ENCODE measurements around the gene ONECUT3. TPM values are rescaled to one million over a fixed set of nuclear protein-coding genes. Genes with fewer than 3 reads are reported as not detected.

The ONECUT3 gene
- total and polyA plus RNA-seq, 4 donors = not detected

DNA sequence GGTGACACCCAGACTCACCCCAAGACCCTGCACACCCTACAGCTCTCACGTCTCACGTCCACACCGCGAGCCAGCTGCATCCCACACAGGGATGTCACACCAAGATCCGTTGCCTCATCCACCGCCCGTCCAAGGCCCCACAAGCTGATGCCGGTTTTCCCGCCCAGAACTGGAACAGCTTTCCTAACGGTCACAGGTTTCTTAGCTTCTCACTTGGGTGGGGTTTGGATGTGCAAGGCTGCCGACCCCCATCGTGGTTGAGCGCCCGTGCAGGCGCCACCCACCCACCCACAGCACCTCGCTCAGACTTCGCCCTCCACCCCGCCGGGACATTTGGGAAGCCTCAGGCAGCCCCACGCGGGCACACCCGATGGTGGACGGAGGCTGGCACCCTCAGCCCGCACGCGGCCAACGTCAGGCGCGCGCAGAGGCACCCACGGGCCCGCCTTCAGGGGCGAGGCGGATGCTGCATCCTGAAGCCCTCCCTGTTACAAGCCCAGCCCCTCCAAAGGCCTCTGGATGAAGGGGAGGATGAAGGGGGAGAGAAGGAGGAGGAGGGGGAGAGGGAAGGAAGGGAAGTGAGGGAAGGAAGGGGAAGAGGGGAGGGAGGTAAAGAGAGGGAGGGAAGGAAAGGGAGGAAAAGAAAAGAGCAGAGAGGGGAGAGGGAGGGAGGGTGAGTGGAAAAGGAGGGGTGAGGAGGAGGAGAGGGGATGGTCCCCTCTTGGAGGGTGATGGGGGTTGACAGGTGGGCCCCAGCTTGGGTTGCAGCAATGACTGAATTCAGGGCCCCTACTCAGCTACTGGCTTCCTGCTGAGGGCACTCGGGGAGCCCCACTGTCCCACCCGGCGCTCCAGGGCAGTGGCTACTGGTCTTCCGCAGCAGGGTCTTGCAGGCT lies 12.8 kb downstream of the ONECUT3 start (continued):
- no peak for TF ChIP-seq CTCF (IDR thresholded peaks at IDR 0.05; ENCODE audit: low read depth, low read length, missing input control)

GRCh38 chr19:1766800-1767352 lies 13.6 kb downstream of the ONECUT3 start:
- H3K9ac ChIP-seq (ENCODE audit: low read depth in 1 of 2, low read length in 2 of 2) = no peak overlapping the region
- 23% methylated on average over 10 of the region's 10 CpGs for WGBS
- no peak for DNase-seq (ENCODE audit: low spot score)

More at GRCh38 chr19:1766800-1767352, 13.6 kb downstream of the ONECUT3 start:
- TF ChIP-seq SP1 (IDR thresholded peaks at IDR 0.05) (no peak), TAF1 (conservative IDR thresholded peaks at IDR 0.05) (no peak), FOXA2 (IDR thresholded peaks at IDR 0.05) (no peak), RXRA (IDR thresholded peaks at IDR 0.05) (no peak), JUND (IDR thresholded peaks at IDR 0.05) (no peak), HNF4A (conservative IDR thresholded peaks at IDR 0.05) (no peak), ZBTB33 (IDR thresholded peaks at IDR 0.05) (no peak), CTCF (IDR thresholded peaks at IDR 0.05; ENCODE audit: low read depth, low read length, missing input control) (no peak), HNF4G (IDR thresholded peaks at IDR 0.05) (no peak), RAD21 (IDR thresholded peaks at IDR 0.05) (no peak)
- TF ChIP-seq, protein P1, sequence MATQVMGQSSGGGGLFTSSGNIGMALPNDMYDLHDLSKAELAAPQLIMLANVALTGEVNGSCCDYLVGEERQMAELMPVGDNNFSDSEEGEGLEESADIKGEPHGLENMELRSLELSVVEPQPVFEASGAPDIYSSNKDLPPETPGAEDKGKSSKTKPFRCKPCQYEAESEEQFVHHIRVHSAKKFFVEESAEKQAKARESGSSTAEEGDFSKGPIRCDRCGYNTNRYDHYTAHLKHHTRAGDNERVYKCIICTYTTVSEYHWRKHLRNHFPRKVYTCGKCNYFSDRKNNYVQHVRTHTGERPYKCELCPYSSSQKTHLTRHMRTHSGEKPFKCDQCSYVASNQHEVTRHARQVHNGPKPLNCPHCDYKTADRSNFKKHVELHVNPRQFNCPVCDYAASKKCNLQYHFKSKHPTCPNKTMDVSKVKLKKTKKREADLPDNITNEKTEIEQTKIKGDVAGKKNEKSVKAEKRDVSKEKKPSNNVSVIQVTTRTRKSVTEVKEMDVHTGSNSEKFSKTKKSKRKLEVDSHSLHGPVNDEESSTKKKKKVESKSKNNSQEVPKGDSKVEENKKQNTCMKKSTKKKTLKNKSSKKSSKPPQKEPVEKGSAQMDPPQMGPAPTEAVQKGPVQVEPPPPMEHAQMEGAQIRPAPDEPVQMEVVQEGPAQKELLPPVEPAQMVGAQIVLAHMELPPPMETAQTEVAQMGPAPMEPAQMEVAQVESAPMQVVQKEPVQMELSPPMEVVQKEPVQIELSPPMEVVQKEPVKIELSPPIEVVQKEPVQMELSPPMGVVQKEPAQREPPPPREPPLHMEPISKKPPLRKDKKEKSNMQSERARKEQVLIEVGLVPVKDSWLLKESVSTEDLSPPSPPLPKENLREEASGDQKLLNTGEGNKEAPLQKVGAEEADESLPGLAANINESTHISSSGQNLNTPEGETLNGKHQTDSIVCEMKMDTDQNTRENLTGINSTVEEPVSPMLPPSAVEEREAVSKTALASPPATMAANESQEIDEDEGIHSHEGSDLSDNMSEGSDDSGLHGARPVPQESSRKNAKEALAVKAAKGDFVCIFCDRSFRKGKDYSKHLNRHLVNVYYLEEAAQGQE (IDR thresholded peaks at IDR 0.05) = no peak
- no peaks in the 10 kb centered on the region for H3K36me3 ChIP-seq (ENCODE audit: control insufficient read depth in 4 of 4, insufficient read depth in 3 of 4, low read depth in 1 of 4, low read length in 3 of 4)
- H3K4me3 ChIP-seq (ENCODE audit: low read depth in 1 of 3, low read length in 3 of 3) = no peak overlapping the region
- H3K9me3 ChIP-seq (ENCODE audit: control insufficient read depth in 4 of 4, low read length in 3 of 4) = peaks cover 0 to 7% (median 2%) of the 10 kb centered on the region in 4 donors
- no peak overlapping the region for H3K27ac ChIP-seq (ENCODE audit: low read depth in 1 of 2, low read length in 2 of 2)
- no peaks in the 10 kb centered on the region for H3K4me1 ChIP-seq (ENCODE audit: control insufficient read depth in 4 of 4, insufficient read depth in 4 of 4, low read length in 3 of 4)
- peaks cover 8 to 17% (median 12%) of the 10 kb centered on the region in 4 donors for H3K27me3 ChIP-seq (ENCODE audit: control insufficient read depth in 4 of 4, insufficient read depth in 4 of 4, low read length in 3 of 4)

All from liver (tissue), 9 donors.